ENCODE results near the gene ACTA2. TPM values are rescaled to one million over a fixed set of nuclear protein-coding genes. Genes with fewer than 3 reads are reported as not detected.

ACTA2 gene
- total RNA-seq, 1 experiment from 2014 or later, result 5.3 TPM

- POLR2A ChIA-PET (ENCODE audit: unreplicated experiment), result no interaction called here
- no peak overlapping the region for H3K27ac ChIP-seq
Measured at GRCh38 chr10:88893611-88894010, 59.0 kb downstream of the ACTA2 start.

GRCh38 chr10:88892222-88892967, 60.2 kb downstream of the ACTA2 start:
- H2AFZ ChIP-seq, result no peak overlapping the region
- H3K4me1 ChIP-seq (replicated peaks; ENCODE audit: insufficient read depth), result peaks cover 20% of the 10 kb centered on the region
- H3K9me3 ChIP-seq (ENCODE audit: insufficient read depth, low read depth), result no peaks in the 10 kb centered on the region
- peaks cover 20% of the 10 kb centered on the region for H3K79me2 ChIP-seq (ENCODE audit: low read depth)
- ChIA-PET CTCF (no interaction called here), POLR2A (ENCODE audit: unreplicated experiment) (no interaction called here)
- no peaks in the 10 kb centered on the region for H3K27me3 ChIP-seq (ENCODE audit: insufficient read depth, low read depth)
- intact Hi-C loops (cut with micrococcal nuclease; ENCODE audit: unreplicated experiment), result no loop called here
- no peak overlapping the region for H3K27ac ChIP-seq
- no peak for DNase-seq
- no peak overlapping the region for H3K4me2 ChIP-seq
- TF ChIP-seq, protein P1, sequence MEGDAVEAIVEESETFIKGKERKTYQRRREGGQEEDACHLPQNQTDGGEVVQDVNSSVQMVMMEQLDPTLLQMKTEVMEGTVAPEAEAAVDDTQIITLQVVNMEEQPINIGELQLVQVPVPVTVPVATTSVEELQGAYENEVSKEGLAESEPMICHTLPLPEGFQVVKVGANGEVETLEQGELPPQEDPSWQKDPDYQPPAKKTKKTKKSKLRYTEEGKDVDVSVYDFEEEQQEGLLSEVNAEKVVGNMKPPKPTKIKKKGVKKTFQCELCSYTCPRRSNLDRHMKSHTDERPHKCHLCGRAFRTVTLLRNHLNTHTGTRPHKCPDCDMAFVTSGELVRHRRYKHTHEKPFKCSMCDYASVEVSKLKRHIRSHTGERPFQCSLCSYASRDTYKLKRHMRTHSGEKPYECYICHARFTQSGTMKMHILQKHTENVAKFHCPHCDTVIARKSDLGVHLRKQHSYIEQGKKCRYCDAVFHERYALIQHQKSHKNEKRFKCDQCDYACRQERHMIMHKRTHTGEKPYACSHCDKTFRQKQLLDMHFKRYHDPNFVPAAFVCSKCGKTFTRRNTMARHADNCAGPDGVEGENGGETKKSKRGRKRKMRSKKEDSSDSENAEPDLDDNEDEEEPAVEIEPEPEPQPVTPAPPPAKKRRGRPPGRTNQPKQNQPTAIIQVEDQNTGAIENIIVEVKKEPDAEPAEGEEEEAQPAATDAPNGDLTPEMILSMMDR (conservative IDR thresholded peaks at IDR 0.05), result no peak
- no peak for TF ChIP-seq EZH2 (IDR thresholded peaks at IDR 0.05; ENCODE audit: low read depth)
- BruUV-seq (replicated peaks), result no TSS peak
- H4K20me1 ChIP-seq (ENCODE audit: insufficient read depth), result no peaks in the 10 kb centered on the region
- no peaks in the 10 kb centered on the region for H3K9me2 ChIP-seq (ENCODE audit: insufficient read depth)
- no peaks in the 10 kb centered on the region for H3K36me3 ChIP-seq (ENCODE audit: low read depth)
- no peak overlapping the region for H3K4me3 ChIP-seq
- H3F3A ChIP-seq (ENCODE audit: insufficient read depth, low read depth), result peaks cover 6% of the 10 kb centered on the region; the same call in 1 of the 2 replicates

More at GRCh38 chr10:88893611-88894010, 59.0 kb downstream of the ACTA2 start:
- Histone ChIP-seq H3K9me2 (ENCODE audit: insufficient read depth) (no peaks in the 10 kb centered on the region), H3K4me3 (no peak overlapping the region), H4K20me1 (ENCODE audit: insufficient read depth) (no peaks in the 10 kb centered on the region), H3K79me2 (ENCODE audit: low read depth) (0 out of 2 replicates have a peak, but pooled peaks cover 9% of the 10 kb centered on the region), H2AFZ (no peak overlapping the region), H3K36me3 (ENCODE audit: low read depth) (no peaks in the 10 kb centered on the region), H3K9me3 (ENCODE audit: insufficient read depth, low read depth) (no peaks in the 10 kb centered on the region), H3K4me2 (no peak overlapping the region), H3F3A (ENCODE audit: insufficient read depth, low read depth) (peaks cover 6% of the 10 kb centered on the region; the same call in 1 of the 2 replicates), H3K4me1 (replicated peaks; ENCODE audit: insufficient read depth) (peaks cover 29% of the 10 kb centered on the region), H3K27me3 (ENCODE audit: insufficient read depth, low read depth) (no peaks in the 10 kb centered on the region)
- intact Hi-C loops (cut with micrococcal nuclease; ENCODE audit: unreplicated experiment), result no loop called here
- CTCF ChIA-PET, result no interaction called here
- TF ChIP-seq EZH2 (IDR thresholded peaks at IDR 0.05; ENCODE audit: low read depth), result no peak
- TF ChIP-seq, protein P1 (conservative IDR thresholded peaks at IDR 0.05), result no peak
- DNase-seq, result no peak
- no TSS peak for BruUV-seq (replicated peaks)

DNA sequence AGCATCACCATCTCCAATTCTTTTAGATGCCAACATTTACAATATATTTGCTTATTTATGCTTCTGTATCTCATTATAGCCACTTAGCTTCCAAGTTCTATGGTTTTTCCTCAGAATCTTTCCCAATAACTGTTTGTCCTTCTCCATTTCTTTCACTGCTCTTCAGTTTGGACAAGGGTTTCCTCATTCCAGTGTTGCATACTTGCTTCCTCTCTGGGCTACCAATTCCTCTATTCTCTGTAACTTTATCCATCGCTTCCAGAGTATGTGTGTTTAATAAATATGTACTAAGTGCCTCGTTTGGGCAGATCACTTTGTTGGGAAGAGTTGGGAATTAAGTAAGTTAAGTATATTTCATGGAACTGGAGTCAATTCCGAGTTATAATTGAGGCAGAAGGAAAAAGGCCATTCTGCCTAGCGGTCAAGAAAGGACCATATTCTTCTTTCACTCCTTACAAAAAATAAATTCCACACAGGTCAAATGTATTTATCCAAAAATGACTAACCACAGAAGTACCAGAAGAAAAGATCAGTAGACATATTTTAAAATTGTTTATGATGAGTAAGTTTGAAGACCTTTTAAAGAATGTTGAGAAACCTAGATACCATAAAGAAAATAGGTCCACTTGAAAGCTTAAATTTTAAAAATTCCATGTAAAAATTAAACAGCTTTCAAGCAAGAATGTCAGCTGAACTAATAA, 61.7 kb downstream of the ACTA2 start:
- Histone ChIP-seq H3K9me3 (ENCODE audit: insufficient read depth, low read depth) (no peaks in the 10 kb centered on the region), H3K36me3 (ENCODE audit: low read depth) (no peaks in the 10 kb centered on the region), H3F3A (ENCODE audit: insufficient read depth, low read depth) (no peaks in the 10 kb centered on the region), H3K4me3 (no peak overlapping the region), H3K4me1 (replicated peaks; ENCODE audit: insufficient read depth) (peaks cover 12% of the 10 kb centered on the region), H4K20me1 (ENCODE audit: insufficient read depth) (no peaks in the 10 kb centered on the region), H3K79me2 (ENCODE audit: low read depth) (peaks cover 33% of the 10 kb centered on the region), H3K4me2 (no peak overlapping the region), H3K27ac (no peak overlapping the region), H3K9me2 (ENCODE audit: insufficient read depth) (no peaks in the 10 kb centered on the region), H3K27me3 (ENCODE audit: insufficient read depth, low read depth) (no peaks in the 10 kb centered on the region), H2AFZ (no peak overlapping the region)
- intact Hi-C loops (cut with micrococcal nuclease; ENCODE audit: unreplicated experiment), result no loop called here
- TF ChIP-seq EZH2 (IDR thresholded peaks at IDR 0.05; ENCODE audit: low read depth), result no peak
- TF ChIP-seq, protein P1 (conservative IDR thresholded peaks at IDR 0.05), result no peak
- POLR2A ChIA-PET (ENCODE audit: unreplicated experiment), result no interaction called here
- CTCF ChIA-PET, result no interaction called here
- no peak for DNase-seq
- no TSS peak for BruUV-seq (replicated peaks)

Measured in PC-9 (cell line).